ENCODE results near the gene YARS2. TPM values are rescaled to one million over a fixed set of nuclear protein-coding genes. Genes with fewer than 3 reads are reported as not detected.

Gene YARS2
- total RNA-seq, 1 donor from 2014 or later: 10.0 TPM

GRCh38 chr12:32789916-32790315, 34.2 kb upstream of the YARS2 start:
- H3K27me3 Mint-ChIP-seq (ENCODE audit: unreplicated experiment): no peaks in the 10 kb centered on the region

GRCh38 chr12:32789446-32789845, 33.7 kb upstream of the YARS2 start:
- no peak for TF ChIP-seq CTCF (IDR thresholded peaks at IDR 0.05; ENCODE audit: partially characterized antibody, unreplicated experiment)
- H3K27ac Mint-ChIP-seq (ENCODE audit: unreplicated experiment): no peak overlapping the region
- no peaks in the 10 kb centered on the region for H3K4me1 Mint-ChIP-seq (ENCODE audit: low read depth, unreplicated experiment)
- H3K27me3 Mint-ChIP-seq (ENCODE audit: unreplicated experiment): no peaks in the 10 kb centered on the region
- H3K36me3 Mint-ChIP-seq (ENCODE audit: unreplicated experiment): no peaks in the 10 kb centered on the region
- DNase-seq: no peak
- H3K9me3 Mint-ChIP-seq (ENCODE audit: unreplicated experiment): no peaks in the 10 kb centered on the region
- no peak overlapping the region for H3K4me3 Mint-ChIP-seq (ENCODE audit: unreplicated experiment)

More at GRCh38 chr12:32789916-32790315, 34.2 kb upstream of the YARS2 start:
- Mint-ChIP-seq H3K9me3 (ENCODE audit: unreplicated experiment) (no peaks in the 10 kb centered on the region), H3K27ac (ENCODE audit: unreplicated experiment) (no peak overlapping the region), H3K36me3 (ENCODE audit: unreplicated experiment) (no peaks in the 10 kb centered on the region), H3K4me3 (ENCODE audit: unreplicated experiment) (no peak overlapping the region), H3K4me1 (ENCODE audit: low read depth, unreplicated experiment) (no peaks in the 10 kb centered on the region)
- TF ChIP-seq CTCF (IDR thresholded peaks at IDR 0.05; ENCODE audit: partially characterized antibody, unreplicated experiment): no peak
- DNase-seq: no peak

DNA sequence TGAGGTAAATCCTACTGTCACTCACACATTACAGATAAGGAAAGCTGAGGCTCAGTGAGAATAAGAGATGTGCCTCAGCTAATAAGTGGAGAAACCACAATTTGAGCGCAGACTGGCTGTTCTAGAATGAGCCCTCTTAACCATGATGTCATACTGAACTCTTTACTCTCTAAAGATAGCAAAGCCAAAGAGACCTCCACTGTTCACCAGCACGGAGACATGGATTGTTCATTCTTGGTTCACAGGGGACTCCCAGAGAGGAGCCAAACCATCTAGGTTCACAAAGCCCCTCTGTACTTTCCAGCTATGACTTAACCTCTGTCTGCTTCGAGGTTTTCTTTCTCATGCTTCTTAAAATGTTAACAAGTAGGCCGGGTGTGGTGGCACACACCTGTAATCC, 32.7 kb upstream of the YARS2 start:
- no peak overlapping the region for H3K4me3 Mint-ChIP-seq (ENCODE audit: unreplicated experiment)
- no peak for TF ChIP-seq CTCF (IDR thresholded peaks at IDR 0.05; ENCODE audit: partially characterized antibody, unreplicated experiment)
- H3K27ac Mint-ChIP-seq (ENCODE audit: unreplicated experiment): no peak overlapping the region
- H3K4me1 Mint-ChIP-seq (ENCODE audit: low read depth, unreplicated experiment): no peaks in the 10 kb centered on the region
- H3K9me3 Mint-ChIP-seq (ENCODE audit: unreplicated experiment): no peaks in the 10 kb centered on the region
- DNase-seq: no peak
- no peaks in the 10 kb centered on the region for H3K36me3 Mint-ChIP-seq (ENCODE audit: unreplicated experiment)
- no peaks in the 10 kb centered on the region for H3K27me3 Mint-ChIP-seq (ENCODE audit: unreplicated experiment)

DNA sequence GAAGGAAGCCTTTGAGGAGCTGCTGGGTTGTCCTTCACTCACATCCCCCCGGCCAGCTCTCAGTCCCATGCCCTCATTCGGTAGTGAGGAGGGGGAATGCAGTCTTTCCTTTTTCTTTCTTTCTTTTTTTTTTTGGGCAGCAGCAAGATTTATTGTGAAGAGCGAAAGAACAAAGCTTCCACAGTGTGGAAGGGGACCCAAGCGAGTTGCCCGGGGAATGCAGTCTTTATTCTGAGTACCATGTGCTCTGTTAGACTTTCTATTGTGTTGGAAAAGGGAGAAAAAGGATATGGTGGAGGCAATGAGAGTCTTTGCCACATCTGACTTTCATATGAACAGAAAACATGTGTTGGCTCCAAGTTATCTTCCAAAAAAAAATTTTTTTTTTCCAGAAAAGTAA, 29.9 kb upstream of the YARS2 start:
- no peaks in the 10 kb centered on the region for H3K27me3 Mint-ChIP-seq (ENCODE audit: unreplicated experiment)
- H3K9me3 Mint-ChIP-seq (ENCODE audit: unreplicated experiment): no peaks in the 10 kb centered on the region
- H3K27ac Mint-ChIP-seq (ENCODE audit: unreplicated experiment): no peak overlapping the region

DNA sequence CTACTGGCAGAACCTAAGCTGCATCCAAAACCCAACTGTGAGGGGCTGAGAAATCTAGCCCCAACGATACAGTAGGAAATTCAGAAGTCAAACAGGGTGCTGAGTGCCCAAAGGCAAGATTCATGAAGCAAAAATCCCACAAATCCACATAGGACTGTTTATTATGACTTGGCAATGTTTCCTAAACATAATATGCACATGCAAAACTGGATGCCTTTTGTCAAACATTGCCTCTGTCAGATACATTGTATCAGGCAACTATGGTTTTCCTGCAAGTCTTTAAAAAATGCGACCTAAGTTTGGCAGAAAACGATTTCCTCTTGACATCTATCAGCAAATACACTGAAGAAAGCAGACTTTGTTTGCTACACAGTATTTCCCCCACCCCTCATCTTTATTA, 27.3 kb upstream of the YARS2 start:
- no peaks in the 10 kb centered on the region for H3K27me3 Mint-ChIP-seq (ENCODE audit: unreplicated experiment)
- H3K4me1 Mint-ChIP-seq (ENCODE audit: low read depth, unreplicated experiment): no peaks in the 10 kb centered on the region
- H3K4me3 Mint-ChIP-seq (ENCODE audit: unreplicated experiment): no peak overlapping the region
- no peak for DNase-seq
- no peaks in the 10 kb centered on the region for H3K36me3 Mint-ChIP-seq (ENCODE audit: unreplicated experiment)
- TF ChIP-seq CTCF (IDR thresholded peaks at IDR 0.05; ENCODE audit: partially characterized antibody, unreplicated experiment): no peak
- no peak overlapping the region for H3K27ac Mint-ChIP-seq (ENCODE audit: unreplicated experiment)
- H3K9me3 Mint-ChIP-seq (ENCODE audit: unreplicated experiment): no peaks in the 10 kb centered on the region

More for the DNA sequence above, 29.9 kb upstream of the YARS2 start:
- no peak overlapping the region for H3K4me3 Mint-ChIP-seq (ENCODE audit: unreplicated experiment)
- H3K36me3 Mint-ChIP-seq (ENCODE audit: unreplicated experiment): no peaks in the 10 kb centered on the region
- no peak for DNase-seq
- no peaks in the 10 kb centered on the region for H3K4me1 Mint-ChIP-seq (ENCODE audit: low read depth, unreplicated experiment)
- no peak for TF ChIP-seq CTCF (IDR thresholded peaks at IDR 0.05; ENCODE audit: partially characterized antibody, unreplicated experiment)

Data from glutamatergic neuron (in vitro differentiated cells).